HG03135 (cell line): ENCODE data around the gene SSRP1.

Experiments
- ATAC-seq: cut with Tn5 transposase; IDR thresholded peaks from one replicate; pipeline ENCODE4 v1.9.1; 2021; ENCODE audit warnings: mild to moderate bottlenecking, moderate library complexity; ENCODE audit not compliant: unreplicated experiment

SSRP1 gene

DNA sequence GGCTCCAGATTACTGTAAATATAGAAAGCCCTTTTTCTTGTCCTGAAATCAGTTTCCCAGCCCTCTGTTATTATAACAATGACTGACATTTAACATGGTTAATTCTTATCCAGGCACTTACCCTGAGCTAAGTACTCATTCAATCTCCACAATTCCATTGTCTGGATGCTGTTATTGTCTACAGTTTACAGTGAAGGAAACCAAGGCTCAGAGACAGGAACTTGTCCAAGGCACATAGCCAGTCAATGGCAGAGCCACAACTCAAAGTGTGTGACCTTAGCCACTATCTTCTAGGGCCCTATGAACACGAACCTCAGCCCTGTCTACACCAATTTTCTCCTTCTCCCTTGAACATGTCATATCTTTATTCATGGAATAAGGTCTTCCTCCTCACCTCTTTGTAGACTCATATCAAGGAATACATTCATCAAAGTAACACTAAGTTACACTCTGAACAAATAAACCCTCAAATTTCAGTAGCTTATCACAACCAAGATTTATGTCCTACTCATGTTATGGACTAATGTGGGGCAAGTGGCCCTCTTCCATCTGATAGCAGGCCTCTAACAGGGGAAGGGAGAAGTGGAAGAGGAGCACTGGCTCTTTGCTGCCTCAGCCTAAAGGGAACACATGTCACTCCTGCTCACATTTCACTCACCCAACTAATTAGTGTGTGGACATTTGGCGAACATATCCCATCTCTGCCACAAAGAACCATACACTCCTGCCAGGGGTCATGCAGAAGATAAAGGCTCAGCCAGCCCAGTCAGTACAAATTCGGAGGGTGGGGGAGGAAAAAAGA is 59.3 kb downstream of the SSRP1 start:
- no peak for ATAC-seq
